ENCODE results near the gene TNIK. TPM values are rescaled to one million over a fixed set of nuclear protein-coding genes. Genes with fewer than 3 reads are reported as not detected.

Gene TNIK
- total and polyA plus RNA-seq, 10 of the 15 experiments (the other 5 are each of a cell fraction or from before 2014, with no cell fraction given): 13.9 to 74.3 (median 48.2) TPM

- DNase-seq (ENCODE audit: low read depth, low spot score): no peak
These were observed 415.8 kb downstream of the TNIK start for GRCh38 chr3:171044384-171044783.

More at GRCh38 chr3:171044384-171044783, 415.8 kb downstream of the TNIK start:
- in situ Hi-C loops (cut with MboI): no loop called here
- no TSS peak for BruUV-seq (replicated peaks)
- intact Hi-C loops (cut with micrococcal nuclease; ENCODE audit: unreplicated experiment): loop anchor here (10.0 kb wide), 2 partner anchors 720 to 790 kb away; no protein-coding TSS in a partner anchor
- Histone ChIP-seq H3K27ac (ENCODE audit: control insufficient read depth, insufficient read depth) (no peak overlapping the region), H2AFZ (ENCODE audit: control insufficient read depth, low read depth, low read length) (no peak overlapping the region), H3K4me2 (ENCODE audit: control insufficient read depth, insufficient read depth) (no peak overlapping the region), H4K20me1 (ENCODE audit: control insufficient read depth, insufficient read depth) (no peaks in the 10 kb centered on the region), H3K27me3 (replicated peaks in 1 of 2; ENCODE audit: control insufficient read depth in 2 of 2, insufficient read depth in 2 of 2, low read length in 1 of 2) (no peaks in the 10 kb centered on the region), H3K9ac (ENCODE audit: control insufficient read depth, insufficient read depth, low read length) (no peak overlapping the region), H3K4me1 (ENCODE audit: control insufficient read depth, insufficient read depth, low read length) (no peaks in the 10 kb centered on the region), H3K9me3 (replicated peaks; ENCODE audit: control insufficient read depth, insufficient read depth, low read length) (no peaks in the 10 kb centered on the region), H3K36me3 (ENCODE audit: control insufficient read depth in 2 of 2, insufficient read depth in 2 of 2, low read length in 1 of 2) (no peaks in the 10 kb centered on the region), H3K79me2 (ENCODE audit: control insufficient read depth, insufficient read depth, low read length) (no peaks in the 10 kb centered on the region), H3K4me3 (no peak overlapping the region)
- ChIA-PET RAD21 (ENCODE audit: unreplicated experiment) (no interaction called here), CTCF (interaction anchor here (1.7 kb wide), 1 partner anchor 522 kb away, joined by 4 read pairs; no protein-coding TSS in a partner anchor), SMC1A (ENCODE audit: uncharacterized antibody, unreplicated experiment) (interaction anchor here (0.9 kb wide), 1 partner anchor 80 kb away, joined by 3 read pairs; no protein-coding TSS in a partner anchor), POLR2A (no interaction called here)
- TF ChIP-seq POLR2AphosphoS2 (IDR thresholded peaks at IDR 0.05; ENCODE audit: low read depth, low read length) (no peak), USF2 (IDR thresholded peaks at IDR 0.05; ENCODE audit: borderline replicate concordance, low read depth, low read length) (no peak), E2F4 (IDR thresholded peaks at IDR 0.05; ENCODE audit: low read depth, low read length) (no peak), POLR2AphosphoS5 (IDR thresholded peaks at IDR 0.05; ENCODE audit: low read length) (no peak), ZNF207 (IDR thresholded peaks at IDR 0.05; ENCODE audit: borderline replicate concordance) (no peak), YY1 (IDR thresholded peaks at IDR 0.05; ENCODE audit: low read depth, low read length) (no peak)
- TF ChIP-seq, protein P1, sequence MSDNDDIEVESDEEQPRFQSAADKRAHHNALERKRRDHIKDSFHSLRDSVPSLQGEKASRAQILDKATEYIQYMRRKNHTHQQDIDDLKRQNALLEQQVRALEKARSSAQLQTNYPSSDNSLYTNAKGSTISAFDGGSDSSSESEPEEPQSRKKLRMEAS (IDR thresholded peaks at IDR 0.05; ENCODE audit: low read depth, low read length): no peak
- no peak for ATAC-seq
- no peak for FAIRE-seq
- WGBS (ENCODE audit: insufficient coverage, insufficient replicate concordance, low lambda C conversion rate, missing lambda C conversion rate): 0% methylated on average over 1 of the region's 1 CpG

Data from GM12878 (cell line).